SH-SY5Y (cell line): ENCODE measurements around the gene IGFBP2.

ENCODE experiments used
- GATA2 ChIP-seq: IDR thresholded peaks from 2 replicates; pipeline ENCODE4 v1.6.1; 2011; ENCODE audit warnings: mild to moderate bottlenecking, low read depth, low read length
- GATA3 ChIP-seq: IDR thresholded peaks from 2 replicates; pipeline ENCODE4 v1.6.1; 2011; ENCODE audit warnings: low read depth, mild to moderate bottlenecking, low read length, moderate library complexity

- TF ChIP-seq GATA2 (no peak), GATA3 (no peak)
Measured at GRCh38 chr2:216711348-216711747, 78.1 kb downstream of the IGFBP2 start.
